CD4-positive, alpha-beta T cell treated with Interleukin-6 for 4 hours (primary cell): Measurements from ENCODE around the gene SLC38A7.
"Not testable (repeated sequence)": the region's sequence is repeated elsewhere in the genome, so short reads cannot be mapped to it uniquely, and the experiment has no call there.

Experiments used
- DNase-seq: peaks from one replicate; pipeline ENCODE4 v3.0.0-alpha.2; 2020; ENCODE audit warnings: mixed read lengths

The SLC38A7 gene

DNA sequence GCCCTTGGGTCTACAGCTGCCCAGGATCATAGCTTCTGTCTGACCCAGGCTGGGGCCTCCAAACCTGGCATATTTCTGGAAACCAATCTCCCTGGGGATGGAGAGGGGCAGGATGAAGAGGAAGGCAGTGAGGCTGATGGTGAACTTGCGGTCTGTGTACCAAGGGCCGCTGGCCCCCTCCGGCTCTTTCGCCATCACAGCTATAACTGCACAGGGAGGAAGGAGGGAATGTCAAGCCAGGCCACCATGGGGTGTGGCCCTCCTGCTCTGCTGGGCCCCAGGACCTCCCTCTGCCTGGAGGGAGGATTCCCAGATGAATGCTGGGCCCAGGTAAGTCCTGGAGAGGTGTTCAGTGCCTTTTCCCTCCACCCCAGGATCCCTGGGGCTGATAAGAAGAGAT lies 6.3 kb downstream of the SLC38A7 start:
- DNase-seq = no peak

DNA sequence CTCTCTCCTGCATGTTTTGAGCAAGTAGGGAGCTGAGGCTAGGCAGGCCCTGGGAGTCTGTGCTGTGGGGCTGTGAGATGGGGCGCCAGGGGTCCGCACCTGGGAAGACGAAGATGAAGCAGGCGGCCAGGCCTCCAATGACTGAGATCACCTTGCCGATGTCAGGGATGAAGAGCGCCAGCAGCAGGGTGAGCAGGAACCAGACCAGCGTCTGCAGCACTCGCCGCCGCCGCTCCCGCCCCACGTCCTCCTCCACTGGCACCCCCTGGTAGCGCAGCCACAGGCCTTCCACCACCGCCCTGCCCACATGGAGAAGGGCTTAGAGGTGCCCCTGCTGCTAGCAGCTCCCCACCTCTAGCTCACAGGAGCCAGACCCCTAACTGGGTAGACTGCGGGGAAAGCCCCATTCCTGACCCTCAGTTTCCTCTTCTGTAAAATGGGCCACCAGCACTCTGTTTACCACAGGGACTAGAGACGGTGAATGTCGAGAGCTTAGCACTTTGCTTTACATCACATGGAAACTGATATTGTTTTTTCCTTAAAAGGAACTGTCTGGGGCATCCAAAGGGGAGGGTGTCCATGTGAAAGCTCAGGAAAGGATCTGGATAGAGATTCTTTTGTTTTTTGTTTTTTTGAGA lies 13.5 kb downstream of the SLC38A7 start:
- no peak for DNase-seq

- DNase-seq = no peak
Measured at GRCh38 chr16:58670177-58670576, 14.4 kb downstream of the SLC38A7 start.

DNA sequence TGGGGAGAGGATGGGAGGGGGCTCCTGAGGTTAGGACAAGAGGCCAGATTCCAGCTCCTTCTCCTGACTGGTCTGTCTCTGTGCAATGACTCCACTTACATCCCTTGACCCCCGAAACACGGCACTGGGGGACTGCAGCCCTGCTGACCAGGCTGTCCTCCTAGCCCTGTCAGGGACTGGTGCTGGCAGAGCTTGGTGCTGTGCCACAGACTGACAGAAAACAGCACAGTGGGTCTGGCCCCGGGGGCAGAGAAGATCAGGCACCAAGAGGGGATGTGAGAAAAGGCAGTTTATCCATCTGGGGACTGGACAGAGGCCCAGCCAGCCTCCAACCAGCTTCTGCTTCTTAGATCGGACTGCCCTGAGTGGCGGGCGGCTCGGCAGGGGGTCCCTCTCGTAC lies 19.4 kb downstream of the SLC38A7 start:
- no peak for DNase-seq

DNA sequence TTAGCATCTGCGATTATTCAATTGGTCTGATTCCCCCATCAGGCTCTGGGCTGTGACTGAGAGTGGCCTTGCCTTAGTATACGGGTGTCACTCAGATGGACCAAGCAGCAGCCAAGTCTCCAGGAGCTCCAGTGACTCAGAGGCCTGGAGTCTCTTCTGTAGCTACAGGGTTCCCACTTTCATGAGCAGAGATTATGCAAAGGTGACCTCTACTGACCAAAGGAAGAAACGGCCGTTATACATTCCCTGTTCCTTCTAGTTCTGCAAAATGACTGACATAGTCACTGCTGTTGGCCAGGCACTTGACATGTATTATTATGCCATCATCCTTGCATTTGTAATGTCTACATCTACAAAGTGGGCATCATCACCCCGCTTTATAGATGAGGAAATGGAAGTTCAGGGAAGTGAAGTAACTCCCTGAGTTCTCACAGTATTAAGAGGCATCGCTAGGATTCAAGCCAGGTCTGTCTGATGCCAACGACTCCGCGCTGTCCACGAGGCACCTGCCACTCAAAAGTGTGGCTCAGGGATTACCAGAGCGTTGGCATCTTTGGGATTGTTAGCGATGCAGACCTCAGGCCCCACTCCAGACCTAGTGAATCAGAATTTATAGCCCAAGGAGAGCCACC lies 23.3 kb downstream of the SLC38A7 start:
- peak; percentile 8 for DNase-seq

DNA sequence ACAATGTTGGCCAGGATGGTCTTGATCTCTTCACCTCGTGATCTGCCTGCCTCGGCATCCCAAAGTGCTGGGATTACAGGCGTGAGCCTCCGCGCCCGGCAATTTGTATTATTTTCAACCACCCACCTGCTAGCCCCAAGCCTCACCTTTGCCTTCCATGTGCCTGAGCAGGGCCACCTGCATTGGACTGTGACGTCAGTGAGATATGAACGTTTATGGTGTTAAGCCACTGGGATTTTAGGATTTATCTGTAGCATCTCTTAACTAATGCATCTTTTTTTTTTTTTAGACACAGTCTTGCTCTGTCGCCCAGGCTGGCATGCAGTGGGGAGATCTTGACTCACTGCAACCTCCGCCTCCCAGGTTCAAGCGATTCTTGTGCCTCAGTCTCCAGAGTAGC lies 24.7 kb downstream of the SLC38A7 start:
- not testable (repeated sequence) for DNase-seq

DNA sequence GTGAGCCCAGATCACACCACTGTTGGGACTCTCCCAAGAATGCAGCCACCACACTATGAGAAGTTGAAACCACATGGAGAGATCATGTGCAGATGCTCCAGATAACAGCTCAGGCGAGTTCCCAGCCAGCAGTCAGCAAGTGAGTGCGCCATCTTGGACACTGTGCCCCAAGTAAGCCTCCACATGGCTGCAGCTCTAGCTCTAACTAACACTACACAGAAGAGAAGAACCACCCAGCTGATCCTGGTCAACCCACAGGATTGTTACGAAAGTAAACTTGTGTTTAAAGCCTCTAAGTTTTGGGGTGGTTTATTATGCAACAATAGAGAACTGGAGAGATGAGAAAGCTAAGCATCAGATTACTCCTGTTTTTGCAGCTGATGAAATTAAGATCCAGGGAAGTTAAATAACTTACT lies 25.8 kb downstream of the SLC38A7 start:
- no peak for DNase-seq

DNA sequence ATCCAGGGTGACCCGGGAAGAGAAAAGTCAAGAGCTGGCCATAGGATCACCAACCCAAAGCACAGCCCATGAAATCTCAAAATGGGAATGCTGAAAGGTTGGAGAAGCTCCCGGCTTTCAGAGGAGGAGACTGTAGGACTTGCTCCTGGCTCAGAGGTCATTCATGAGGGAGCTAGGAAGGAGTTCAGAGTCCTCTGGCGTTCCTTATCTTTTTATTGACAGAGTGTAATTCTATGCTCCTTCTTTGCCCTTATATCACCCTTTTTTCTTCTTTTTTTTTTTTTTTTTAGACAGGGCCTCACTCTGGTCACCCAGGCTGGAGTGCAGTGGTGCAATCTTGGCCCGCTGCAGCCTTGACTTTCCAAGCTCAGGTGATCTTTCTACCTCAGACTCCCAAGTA lies 27.7 kb downstream of the SLC38A7 start:
- DNase-seq = no peak

- DNase-seq = no peak
Measured at GRCh38 chr16:58655215-58655596, 29.4 kb downstream of the SLC38A7 start.

- no peak for DNase-seq
Measured at GRCh38 chr16:58654560-58655214, 29.9 kb downstream of the SLC38A7 start.

DNA sequence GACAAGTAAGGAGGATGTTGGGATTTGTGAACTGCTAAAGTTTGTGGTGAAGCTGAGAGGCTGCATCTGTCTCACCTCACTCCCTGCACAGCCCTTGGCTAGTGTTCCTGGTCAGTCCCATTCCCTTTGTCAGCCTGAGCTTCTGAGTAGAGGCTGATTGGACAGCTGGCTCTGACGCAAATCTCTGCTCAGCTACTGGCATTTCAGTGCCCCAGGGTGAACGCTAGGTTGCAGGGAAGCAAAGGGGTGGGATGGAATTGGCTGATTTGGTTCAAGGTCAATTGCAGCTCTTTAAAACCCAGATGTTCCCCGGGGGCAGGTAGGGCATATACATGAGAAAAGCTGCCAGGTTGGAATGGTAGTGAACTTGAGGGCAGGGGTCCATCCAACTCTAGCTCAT lies 31.8 kb downstream of the SLC38A7 start:
- no peak for DNase-seq

DNA sequence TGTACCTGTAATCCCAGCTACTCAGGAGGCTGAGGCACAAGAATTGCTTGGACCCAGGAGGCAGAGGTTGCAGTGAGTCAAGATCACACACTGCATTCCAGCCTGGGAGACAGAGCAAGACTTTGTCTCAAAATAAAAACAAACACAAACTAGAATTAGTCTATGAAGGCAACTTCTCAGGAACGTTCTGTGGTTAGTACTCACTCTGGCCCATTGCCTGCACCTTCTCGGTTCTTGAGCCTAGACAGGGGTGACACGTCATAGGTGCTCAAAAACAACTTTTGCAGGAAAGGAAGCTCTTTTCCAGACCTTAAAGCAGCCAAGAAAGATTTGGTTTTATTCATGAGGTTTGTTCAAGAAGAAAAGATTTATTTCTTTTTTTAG lies 32.6 kb downstream of the SLC38A7 start:
- no peak for DNase-seq

DNA sequence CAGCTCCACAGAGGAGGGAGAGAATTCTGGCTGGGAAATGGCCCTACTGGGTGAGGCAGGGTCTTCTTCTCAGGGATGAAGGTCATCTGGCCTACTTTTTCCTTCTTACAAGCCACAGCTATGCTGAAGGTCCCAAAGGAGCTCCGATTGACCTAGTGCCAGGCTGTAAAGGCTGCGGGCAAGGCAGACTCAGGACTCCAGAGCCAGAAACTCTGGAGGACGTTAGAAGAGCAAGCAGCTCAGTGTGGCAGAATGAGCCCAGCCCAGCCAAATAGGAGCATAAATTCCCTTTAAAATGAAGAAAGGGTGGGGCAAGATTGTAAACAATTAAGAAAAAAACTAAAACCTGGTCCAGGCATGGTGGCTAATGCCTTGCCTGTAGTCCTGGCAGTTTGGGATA lies 34.9 kb downstream of the SLC38A7 start:
- DNase-seq = no peak

DNA sequence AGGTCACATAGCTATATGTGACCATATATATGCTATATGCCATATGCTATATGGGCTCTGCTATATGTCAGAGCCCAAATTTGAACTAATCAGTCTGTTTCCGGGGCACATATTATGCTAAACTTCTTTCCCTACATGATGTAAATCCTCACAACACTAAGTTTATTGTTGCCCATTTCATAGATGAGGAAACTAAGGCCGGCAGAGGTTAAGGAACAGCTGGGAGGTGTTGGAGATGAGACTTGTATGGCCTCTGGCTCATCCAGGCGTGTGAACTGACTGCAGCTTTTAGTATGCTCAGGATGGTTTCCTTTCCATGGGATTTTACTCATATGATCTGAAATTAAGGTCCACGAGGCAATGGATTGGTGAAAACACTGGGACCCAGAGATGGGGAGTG lies 37.5 kb downstream of the SLC38A7 start:
- DNase-seq = no peak

DNA sequence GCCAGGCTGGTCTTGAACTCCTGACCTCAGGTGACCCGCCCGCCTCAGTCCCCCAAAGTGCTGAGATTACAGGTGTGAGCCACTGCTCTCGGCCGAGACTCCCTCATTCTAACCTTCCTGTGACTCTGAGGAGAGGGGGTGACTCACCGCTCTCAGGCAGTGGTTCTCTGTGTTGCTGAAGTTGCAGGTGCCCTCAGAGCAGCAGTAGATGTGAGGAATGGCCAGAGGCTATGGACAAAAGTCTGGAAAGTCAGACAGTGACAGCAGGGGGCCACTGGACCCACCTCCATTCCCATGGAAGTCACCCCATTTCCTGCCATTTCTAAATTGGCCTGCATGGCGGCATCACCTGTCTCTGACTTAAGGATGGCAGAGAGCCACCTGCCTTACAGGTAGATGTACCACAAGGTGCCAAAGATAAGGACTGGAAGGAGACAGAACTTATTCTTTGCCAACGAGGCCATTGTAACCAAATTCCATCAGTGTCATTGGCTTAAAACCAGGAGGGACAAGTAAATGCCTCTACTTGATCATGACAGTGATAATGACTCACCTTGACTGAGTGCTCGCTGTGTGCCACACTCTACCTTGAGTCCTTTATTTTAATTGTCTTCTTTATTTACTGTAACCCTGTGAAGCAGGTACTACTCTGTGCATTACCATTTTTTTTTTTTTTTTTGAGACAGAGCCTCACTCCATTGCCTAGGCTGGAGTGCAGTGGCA lies 39.6 kb downstream of the SLC38A7 start:
- no peak for DNase-seq

DNA sequence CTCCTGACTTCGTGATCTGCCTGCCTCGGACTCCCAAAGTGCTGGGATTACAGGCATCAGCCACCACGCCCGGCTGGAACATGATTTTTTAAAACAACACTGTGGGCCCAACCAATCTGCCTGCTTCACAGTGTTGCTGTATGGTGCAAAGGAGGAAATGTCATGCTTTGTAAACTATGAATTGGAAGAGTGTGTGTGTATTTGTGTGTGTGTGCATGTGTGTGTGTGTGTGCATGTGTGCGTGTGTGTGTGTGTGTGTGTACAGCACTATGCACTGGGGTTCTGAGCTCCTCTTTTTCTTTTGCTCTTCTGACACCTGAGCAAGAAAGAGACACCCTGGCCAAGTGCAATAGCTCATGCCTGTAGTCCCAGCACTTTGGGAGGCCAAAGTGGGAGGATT lies 40.5 kb downstream of the SLC38A7 start:
- no peak for DNase-seq

- DNase-seq = no peak
Measured at GRCh38 chr16:58640949-58641348, 43.6 kb downstream of the SLC38A7 start.

DNA sequence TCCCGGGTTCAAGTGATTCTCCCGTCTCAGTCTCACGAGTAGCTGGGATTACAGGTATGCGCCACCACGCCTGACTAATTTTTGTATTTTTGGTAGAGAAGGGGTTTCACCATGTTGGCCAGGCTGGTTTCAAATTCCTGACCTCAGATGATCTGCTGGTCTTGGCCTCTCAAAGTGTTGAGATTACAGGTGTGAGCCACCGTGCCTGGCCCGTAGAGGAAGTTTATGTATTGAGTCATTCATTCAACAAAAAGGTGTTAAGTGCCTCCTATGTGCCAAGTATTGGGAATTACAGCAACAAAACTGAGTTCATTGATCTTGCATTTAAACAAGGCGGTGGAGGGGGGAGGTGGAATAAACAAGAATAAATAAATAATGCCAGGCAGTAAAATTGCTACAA lies 44.7 kb downstream of the SLC38A7 start:
- no peak for DNase-seq

DNA sequence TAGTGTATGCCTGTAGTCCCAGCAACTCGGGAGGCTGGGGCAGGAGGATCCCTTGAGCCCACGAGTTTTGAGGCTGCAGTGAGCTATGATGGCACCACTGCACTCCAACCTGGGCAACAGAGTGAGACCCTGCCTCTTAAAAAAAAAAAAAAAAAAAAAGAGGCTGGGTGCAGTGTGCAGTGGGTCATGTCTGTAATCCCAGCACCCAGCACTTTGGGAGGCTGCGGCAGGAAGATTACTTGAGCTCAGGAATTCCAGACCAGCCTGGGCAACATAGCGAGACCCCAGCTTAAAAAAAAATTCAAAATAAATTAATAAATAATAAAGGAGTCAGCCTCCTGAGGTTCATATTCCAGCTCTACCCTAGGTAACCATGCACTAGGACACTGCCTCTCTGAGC lies 45.3 kb downstream of the SLC38A7 start:
- DNase-seq = no peak

DNA sequence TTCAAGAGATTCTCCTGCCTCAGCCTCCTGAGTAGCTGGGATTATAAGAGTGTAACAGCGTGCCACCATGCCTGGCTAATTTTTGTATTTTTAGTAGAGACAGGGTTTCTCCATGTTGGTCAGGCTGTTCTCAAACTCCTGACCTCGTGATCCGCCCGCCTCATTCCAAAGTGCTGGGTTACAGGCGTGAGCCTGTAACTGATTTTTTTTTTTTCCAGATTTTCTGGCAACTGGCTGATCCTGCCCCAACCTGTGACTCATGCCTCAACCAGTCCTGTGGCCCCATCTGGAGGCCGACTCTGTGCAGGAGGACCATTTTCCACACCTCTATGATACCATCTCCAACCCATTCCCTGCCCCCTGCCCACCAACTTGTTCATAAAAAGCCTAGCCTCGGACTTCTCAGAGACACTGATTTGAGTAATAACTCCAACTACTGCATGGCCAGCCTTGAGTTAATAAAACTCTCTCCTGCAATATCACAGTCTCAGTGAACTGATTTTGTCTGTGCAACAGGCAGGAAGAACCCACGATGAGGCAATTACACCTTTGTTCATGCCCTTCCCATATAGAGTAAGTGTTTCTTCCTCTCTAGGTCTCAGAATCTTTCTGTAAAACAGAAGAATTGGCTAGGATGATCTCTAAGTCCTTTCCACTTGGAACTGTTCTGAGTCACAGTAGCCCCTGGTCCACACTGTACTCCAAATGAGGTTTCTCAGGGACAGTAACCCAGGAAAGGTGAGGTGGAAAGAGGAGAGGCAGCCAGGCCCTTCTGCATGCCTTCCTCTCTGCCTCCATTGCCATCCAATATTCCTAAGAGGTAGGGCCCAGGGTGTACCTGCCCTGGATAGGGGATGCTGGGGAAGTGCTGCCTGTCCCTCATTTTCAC lies 46.2 kb downstream of the SLC38A7 start:
- peak; percentile 21 for DNase-seq

- not testable (repeated sequence) for DNase-seq
Measured at GRCh38 chr16:58637021-58637420, 47.5 kb downstream of the SLC38A7 start.

GRCh38 chr16:58636466-58636865 lies 48.1 kb downstream of the SLC38A7 start:
- DNase-seq = no peak

GRCh38 chr16:58635502-58635901 lies 49.1 kb downstream of the SLC38A7 start:
- DNase-seq = no peak
